Measurements from ENCODE around the gene DUSP8.
A peak's percentile ranks its signal among the peaks of the same experiment; 100 is the strongest.

Gene DUSP8

GRCh38 chr11:1549338-1550330, 22.4 kb downstream of the DUSP8 start:
- DNase-seq: no peak

DNA sequence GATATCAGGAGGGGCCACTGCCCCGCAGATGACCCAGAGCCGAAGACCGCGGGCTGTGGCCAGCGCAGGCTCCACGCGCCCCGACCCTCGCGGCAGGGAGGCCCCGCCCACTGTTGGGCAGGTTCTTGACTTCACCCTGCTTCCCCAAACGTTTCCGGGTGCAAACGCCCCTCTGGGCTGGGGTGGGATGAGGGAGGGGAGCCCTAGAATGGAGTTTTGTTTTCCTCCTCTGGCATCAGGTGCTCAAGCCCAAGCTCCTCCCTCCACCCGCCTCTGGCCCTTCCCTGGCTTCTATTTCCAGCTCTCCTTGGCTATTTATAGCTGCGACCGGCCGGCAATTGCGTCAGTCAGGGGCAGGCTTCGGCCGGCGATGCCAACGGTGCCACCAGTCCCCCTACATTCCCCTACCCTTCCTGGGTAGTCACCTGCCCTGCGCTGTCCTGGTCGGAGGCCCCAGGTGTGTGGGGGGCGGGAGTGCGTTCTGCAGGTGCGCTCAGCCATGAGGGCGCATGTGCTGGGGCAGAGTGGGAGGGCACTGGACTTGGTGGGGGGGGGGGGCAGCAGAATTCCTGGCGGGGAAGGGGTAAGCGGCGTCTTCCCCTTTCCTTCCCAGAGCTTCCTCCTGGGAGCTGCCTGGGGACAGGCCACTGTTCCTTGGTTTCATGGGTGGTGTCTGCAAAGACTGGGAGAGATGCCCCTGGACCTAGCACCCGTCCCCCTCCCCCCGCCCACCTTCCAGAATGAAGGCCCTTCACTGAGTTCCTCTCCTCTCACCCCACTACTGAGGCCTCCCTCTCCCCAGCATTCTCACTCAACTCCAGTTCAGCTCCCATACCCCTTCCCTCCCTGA, 23.6 kb downstream of the DUSP8 start:
- peak; percentile 45 for DNase-seq

DNA sequence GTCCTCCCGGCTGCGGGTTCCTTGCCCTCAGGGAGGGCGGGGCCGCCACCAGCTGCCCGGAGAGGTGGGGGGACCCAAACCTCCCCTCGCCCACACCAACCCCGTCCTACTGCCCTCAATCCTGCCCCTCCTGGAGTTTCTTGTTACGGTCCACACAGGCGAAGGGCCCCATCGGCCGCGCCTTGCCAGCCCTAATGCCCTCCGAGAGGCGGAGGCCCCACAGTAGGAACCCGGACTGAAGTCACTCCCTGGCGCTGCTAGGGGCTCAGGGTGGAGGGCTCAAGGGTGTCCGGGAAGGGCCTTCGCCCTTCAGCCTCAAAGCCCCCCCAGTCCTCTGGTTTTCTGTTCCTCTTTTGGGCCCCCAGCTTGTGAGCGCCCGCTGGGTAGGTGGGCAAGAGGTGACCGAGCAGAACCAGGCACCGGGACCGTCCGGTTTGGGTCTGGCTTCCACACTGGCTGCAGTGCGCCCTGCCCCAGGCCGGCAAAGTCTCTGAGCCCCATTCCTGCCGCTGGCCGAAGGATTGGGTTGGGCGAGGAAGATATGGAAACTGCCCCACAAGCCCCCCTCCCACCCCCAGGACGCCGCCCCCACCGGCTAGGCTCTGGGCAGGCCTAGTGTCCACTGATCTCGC, 24.5 kb downstream of the DUSP8 start:
- DNase-seq: no peak

GRCh38 chr11:1546536-1547466, 25.3 kb downstream of the DUSP8 start:
- no peak for DNase-seq

GRCh38 chr11:1546077-1546535, 26.0 kb downstream of the DUSP8 start:
- DNase-seq: no peak

- DNase-seq: no peak
These were observed 26.6 kb downstream of the DUSP8 start for GRCh38 chr11:1545432-1545831.

DNA sequence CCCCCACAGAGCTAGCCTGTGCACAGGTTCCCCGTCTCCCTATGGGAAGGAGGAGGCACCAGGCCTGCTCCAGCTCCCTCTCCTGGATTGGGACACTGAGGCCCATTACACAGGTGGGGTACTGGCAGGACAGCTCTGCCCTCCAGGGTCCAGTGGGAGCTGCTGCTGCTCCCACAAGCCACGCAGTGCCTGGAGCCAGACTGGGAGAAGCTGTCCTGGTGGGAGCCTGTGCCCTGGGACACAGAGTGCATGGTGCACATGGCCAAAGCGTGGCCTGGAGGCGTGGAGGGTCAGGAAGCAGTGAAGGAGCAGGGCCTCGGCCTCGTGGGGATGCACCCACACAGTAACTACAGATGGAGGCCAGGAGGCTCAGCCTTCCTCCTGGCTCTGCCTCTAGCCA, 27.5 kb downstream of the DUSP8 start:
- no peak for DNase-seq

GRCh38 chr11:1543606-1544263, 28.3 kb downstream of the DUSP8 start:
- DNase-seq: no peak

DNA sequence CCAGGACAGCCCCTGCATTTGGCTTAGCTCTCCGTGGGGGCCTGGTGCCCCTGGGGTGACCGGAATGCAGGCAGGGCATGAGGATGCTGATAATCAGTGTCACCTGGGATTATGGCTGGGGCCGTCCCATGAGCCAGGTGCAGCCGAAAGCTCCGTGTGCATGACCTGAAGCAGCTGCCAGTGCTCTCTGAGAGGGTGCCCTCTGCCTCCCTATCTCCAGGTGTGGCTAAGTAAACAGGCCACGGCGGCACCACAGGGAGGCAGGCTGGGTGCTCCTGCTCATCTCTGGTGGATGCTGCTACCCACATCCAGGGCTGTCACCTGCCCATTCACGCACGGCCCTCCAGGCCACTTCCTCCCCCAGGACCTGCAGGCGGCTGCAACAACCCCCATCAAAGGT, 29.8 kb downstream of the DUSP8 start:
- DNase-seq: no peak

DNA sequence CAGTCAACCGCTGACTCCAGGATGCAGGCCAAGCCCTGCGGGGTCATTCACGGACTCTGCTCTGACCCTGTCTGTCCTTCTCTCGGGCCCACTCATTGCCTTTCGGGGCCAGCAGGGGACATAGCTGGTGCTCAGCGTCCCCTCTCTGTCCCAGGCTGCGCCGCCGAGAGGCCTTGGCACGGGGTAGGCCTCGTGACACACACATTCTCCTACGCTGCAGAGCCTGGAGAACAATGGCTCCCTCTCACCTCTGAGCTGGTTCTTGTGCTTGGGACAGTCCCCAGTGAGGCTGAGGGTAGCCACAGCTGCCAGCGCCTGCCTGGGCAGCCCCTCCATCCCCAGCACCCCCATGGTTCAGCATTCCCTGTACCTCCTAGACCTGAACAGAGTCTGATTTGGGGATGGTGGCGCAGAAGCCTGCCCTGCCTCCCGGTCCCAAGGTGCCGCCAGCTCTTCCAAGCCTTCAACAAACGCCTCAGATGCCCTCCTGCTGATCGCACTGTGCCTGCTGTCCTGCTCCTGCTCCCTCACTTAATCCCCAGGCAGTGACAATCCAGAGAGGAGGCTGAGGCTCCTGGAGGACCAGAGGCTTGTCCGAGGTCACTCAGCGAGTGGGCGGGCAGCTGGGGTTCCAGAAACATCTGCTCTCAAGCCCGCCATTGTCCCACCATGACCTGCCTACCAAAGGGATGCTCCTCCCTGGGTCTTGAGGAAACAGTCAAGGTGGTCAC, 30.4 kb downstream of the DUSP8 start:
- no peak for DNase-seq

GRCh38 chr11:1540074-1540473, 32.0 kb downstream of the DUSP8 start:
- DNase-seq: no peak

GRCh38 chr11:1538153-1538552, 33.9 kb downstream of the DUSP8 start:
- DNase-seq: no peak

DNA sequence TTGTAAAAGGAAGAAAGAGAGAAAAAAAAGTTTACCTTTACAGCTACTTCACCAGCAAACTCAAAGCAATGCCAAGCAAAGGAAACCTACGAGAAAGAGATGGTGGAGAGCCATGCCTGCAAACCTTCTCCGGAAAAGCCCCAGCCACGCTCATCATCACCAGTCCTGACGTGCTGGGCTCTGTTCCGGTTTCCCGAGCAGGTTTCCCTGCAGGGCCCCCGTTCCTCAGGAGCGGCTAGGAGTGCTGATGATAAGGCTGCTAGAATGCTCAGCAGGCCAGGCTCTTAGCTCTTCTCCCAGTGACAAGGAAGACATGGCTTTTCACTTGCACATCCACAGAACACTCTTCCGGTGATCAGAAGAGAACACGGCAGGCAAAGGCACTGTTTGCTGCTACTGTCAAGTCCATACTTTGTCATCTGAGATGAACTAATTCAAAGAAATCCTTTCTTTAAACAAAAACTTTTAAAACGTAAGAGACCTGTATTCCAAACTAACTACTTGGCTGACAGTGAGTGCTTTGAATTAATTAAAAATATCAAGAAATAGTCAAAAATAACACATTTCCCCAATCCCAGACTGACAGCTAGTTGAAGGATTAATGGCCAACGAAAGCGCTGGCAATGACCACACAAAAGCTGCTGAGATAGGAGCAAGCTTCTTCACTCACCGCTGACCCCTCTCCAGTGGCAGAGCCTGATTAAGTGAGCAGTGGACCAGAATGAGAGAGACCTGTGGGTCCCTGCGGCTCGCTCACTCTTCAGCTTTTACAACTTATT, 35.8 kb downstream of the DUSP8 start:
- DNase-seq: no peak

DNA sequence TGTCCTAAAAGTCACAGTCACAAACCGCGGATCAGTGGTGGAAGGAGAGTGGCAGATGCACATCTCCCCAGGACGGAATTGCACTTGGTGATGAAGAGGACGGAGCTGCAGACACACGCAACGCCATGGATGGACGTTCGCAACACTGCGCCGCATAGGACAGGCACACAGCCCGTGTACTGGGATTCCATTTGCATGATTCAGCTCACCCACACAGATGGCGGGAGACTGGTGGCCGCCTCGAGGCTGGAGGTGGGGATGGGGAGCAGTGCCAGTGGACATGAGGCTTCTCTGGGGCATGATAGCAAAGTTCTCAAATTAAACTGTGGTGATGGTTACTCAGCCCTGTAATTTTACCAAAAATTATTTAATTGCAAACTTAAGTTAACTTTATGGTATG, 37.4 kb downstream of the DUSP8 start:
- DNase-seq: no peak

GRCh38 chr11:1534171-1534570, 37.9 kb downstream of the DUSP8 start:
- DNase-seq: no peak

DNA sequence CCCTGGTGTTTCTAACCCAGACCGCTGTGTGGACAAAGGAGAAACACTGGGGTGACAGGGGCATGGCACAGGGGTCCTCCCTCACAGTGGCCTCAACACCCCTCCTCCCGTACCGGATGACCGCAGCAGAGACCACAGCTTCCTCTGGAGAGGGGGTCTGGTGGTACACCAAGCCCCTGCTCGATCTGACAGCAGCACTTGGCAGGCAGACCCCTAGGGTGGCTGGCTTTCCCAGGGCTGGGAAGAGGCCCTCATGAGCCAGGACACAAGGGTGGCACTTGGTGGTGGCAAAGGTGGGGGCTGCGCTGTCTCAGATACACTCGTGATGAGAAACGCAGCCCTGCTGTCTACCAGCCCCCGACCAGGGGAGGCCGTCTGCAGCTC, 38.7 kb downstream of the DUSP8 start:
- DNase-seq: no peak

GRCh38 chr11:1532606-1533341, 39.3 kb downstream of the DUSP8 start:
- no peak for DNase-seq

- no peak for DNase-seq
These were observed 40.0 kb downstream of the DUSP8 start for GRCh38 chr11:1532014-1532586.
